Measurements from ENCODE around the gene ZNF638.
"Not testable (repeated sequence)": the region's sequence is repeated elsewhere in the genome, so short reads cannot be mapped to it uniquely, and the experiment has no call there.

Gene ZNF638

DNA sequence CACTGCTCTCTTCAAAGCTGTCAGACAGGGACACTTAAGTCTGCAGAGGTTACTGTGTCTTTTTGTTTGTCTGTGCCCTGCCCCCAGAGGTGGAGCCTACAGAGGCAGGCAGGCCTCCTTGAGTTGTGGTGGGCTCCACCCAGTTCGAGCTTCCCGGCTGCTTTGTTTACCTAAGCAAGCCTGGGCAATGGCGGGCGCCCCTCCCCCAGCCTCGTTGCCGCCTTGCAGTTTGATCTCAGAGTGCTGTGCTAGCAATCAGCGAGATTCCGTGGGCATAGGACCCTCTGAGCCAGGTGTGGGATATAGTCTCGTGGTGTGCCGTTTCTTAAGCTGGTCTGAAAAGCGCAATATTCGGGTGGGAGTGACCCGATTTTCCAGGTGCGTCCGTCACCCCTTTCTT, 85.3 kb downstream of the ZNF638 start:
- DNase-seq: not testable (repeated sequence)

DNA sequence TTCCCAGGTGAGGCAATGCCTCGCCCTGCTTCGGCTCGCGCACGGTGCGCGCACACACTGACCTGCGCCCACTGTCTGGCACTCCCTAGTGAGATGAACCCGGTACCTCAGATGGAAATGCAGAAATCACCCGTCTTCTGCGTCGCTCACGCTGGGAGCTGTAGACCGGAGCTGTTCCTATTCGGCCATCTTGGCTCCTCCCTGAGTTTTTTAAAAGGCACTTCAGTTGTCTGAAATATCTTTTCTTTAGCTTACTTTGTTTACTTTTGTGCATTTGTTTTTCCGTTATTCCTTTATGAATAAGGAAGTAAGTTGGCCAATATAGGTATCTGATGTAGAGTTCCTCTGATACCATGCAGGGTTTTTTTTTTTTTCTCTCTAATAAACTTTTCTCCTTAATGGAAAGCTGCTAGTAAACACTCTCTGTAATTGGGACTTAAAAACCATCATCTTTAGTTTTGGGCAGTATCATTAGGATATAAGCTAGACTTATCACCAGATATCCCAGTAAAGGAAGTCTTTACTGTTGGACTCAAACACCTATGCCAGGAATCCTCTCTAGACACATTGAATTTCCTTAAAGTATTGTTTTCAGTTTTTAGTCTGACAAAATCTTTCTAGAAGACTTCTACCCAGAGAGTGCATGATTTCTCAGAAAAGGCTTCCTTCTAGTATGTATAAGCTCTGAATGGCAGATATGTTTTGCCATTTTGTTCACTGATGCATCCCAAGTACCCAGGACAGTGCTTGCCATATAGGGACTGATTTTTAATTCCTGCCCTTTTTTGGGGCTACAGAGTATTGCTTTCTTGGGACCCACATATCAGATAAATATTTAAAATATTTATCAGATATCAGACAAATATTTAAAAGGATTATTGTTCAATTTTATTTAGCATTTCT, 86.0 kb downstream of the ZNF638 start:
- no peak for DNase-seq

DNA sequence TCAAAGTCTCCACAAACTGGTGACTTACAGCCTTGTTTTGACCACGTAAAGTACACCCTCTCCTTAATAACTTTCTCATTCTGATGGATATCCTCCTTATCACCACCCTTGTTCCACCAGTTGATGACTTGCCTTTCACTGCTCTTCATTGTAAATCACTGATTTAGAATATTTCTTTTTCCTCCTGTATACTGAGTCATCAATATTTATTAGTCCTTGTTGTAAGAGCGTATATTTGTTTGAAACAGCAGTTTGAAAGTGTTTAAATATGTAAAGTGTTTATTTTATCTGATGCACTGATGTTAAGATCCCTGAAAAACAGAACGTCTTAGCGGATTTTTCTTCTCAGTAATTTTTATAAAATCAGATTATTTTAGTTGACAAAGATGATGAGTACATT, 87.6 kb downstream of the ZNF638 start:
- DNase-seq: no peak

DNA sequence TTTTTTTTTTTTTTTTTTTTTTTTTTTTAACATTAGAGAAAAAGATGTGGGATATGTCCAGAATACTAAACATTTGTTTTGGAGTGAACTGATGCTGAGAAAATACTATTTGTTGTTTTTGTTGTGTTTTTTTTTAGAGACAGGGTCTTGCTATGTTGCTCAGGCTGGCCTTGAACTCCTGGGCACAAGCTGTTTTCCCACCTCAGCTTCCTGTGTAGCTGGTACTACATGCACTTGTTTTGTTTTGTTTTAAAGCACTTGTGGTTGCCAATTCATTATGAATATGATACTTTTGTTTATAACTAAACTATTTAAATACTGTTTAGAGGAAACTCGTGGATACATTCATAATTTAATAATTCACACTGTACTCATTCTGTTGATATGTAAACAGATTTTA, 88.4 kb downstream of the ZNF638 start:
- no peak for DNase-seq

DNA sequence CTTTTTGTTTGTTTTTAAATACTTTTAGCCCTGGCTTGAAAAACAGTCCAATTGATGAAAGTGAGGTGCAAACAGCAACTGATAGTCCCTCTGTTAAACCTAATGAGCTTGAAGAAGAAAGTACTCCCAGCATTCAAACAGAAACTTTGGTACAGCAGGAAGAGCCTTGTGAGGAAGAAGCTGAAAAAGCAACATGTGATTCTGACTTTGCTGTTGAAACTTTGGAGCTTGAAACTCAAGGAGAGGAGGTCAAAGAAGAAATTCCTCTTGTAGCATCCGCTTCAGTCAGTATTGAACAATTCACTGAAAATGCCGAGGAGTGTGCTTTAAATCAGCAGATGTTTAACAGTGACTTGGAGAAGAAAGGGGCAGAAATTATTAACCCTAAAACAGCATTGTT, 91.2 kb downstream of the ZNF638 start:
- no peak for DNase-seq

DNA sequence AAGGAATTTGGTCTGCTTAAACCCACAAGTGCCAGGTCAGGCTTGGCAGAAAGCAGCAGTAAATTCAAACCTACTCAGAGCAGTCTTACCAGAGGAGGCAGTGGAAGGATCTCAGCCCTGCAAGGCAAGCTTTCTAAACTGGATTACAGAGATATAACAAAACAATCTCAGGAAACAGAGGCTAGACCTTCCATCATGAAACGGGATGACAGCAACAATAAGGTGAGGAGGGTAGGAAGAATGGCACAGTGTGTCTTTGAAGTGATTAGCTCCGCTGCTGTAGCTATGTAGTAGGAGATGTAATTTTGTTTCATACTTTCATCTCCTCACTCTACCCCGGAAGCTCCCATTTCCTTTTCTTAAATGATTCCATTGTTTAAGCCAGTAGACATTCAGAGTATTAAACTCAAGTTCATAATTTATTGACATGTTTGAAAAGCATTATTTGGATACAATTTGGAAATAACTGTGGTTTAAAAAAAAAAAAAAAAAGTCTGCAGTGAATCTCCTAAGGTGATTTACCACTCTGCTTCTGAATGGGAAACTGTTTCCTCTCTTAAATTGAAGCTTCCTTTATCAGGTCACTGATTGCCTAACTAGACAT, 92.3 kb downstream of the ZNF638 start:
- DNase-seq: no peak

DNA sequence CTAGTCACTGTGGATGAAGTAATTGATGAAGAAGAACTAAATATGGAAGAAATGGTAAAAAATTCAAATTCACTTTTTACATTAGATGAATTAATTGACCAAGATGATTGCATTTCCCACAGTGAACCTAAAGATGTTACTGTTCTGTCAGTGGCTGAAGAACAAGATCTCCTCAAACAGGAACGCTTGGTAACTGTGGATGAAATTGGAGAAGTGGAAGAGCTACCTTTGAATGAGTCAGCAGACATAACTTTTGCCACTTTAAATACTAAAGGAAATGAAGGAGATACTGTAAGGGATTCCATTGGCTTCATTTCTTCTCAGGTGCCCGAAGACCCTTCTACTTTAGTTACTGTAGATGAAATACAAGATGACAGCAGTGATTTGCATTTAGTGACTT, 95.1 kb downstream of the ZNF638 start:
- no peak for DNase-seq

DNA sequence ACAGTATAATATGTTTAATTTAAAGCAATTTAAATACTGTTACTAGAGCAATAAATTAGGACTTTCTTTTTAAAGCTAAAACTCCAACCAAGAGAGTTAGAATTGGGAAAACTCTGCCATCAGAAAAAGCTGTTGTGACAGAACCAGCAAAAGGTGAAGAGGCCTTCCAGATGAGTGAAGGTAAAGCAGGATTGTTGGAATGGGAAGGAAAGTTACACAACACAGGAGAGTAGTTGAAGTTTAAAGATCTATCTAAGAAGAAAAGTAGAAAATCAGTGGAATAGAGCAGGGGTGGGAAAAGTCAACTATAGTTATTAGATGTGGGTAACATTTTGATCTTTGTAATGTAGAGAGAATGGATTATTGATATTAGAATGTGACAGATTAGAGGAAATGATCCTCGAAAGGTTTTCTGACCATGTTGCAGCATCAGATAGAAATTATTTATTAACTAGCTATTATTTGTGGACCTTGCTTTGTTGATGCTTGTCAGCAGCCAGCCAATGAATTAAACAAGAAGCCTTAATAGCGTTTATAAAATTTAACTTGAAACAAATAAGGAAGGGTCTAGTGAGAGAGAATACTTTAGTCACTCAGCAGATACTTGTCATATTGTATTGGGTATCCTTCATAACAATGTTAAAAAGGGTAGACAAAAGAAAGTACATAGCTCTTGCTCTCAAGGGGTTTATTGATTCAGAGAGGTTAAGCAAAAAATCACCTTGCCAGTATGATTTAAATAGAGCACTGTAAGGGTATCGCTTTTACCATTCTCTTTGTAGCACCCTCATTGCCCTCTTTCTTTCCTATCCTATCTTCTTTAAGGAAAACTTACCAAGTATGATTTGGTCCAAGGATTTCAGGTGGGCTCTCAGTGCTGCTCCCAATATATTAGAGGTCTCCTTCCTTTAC, 97.1 kb downstream of the ZNF638 start:
- DNase-seq: no peak

DNA sequence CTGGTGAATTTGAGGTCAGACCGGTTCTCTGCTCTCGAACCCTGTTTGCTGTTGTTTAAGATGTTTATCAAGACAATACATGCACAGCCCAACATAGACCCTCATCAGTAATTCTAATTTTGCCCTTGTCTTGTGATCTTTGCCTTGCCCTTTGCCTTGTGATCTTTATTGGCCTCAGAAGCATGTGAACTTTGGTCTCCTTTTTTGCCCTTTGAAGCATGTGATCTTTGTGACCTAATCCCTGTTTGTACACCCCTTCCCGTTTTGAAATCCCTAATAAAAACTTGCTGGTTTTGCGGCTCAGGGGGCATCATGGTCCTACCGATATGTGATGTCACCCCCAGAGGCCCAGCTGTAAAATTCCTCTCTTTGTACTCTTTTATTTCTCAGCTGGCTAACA, 113.6 kb downstream of the ZNF638 start:
- DNase-seq: not testable (repeated sequence)

DNA sequence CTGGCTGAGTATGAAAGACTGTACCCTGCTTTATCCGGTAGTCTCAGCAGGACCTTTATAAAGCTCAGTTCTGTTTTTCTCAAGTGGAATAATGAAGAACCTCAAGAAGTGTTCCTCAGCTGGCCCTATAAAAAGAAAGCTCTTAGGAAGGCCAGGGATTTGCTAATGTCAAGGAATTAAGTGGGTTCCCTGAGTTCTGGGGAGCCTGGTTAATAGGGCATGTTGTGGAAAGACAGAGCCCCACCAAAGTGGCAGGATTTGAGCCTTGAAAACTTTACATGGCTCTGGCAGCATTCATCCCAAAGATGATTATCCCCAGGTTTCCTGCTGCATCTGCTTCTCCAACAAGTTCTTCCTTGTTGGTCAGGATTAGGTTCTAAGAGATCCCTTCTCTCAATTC, 114.9 kb downstream of the ZNF638 start:
- no peak for DNase-seq

DNA sequence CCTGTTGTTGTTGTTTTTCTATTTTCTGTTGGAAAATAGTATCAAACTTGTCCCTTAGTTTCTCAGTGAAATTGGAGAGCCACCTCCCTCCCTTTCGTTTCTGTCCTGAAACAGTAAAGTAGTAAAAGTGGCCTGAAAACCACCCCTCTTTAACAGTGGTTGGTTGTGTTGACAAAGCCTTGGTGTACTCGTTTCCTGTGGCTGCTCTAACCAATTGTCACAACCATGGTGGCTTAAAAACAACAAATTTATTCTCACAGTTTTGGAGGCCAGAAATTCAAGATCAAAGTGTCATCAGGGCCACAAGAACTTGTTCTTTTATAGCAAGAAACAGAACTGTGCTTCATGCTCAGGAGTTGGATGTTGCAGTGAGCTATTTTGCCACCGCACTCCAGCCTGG, 117.8 kb downstream of the ZNF638 start:
- DNase-seq: no peak

DNA sequence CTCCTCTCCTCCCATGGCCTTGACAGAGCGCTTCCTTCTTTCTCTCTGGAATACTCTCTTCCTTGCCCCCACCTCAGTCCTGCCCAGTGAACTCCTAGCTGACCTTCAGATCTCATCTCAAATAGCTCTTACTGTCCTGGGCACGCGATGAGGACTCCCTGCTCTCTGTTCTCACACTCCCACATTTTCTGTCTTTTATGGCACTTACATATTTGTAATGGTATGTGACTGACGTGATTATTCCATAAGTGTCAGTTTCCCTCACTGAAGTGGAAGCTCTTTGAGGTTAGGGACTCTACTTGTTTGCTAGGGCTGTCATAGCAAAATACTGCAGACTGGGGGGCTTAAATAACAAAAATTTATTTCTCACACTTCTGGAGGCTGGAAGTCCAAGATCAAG, 120.1 kb downstream of the ZNF638 start:
- no peak for DNase-seq

DNA sequence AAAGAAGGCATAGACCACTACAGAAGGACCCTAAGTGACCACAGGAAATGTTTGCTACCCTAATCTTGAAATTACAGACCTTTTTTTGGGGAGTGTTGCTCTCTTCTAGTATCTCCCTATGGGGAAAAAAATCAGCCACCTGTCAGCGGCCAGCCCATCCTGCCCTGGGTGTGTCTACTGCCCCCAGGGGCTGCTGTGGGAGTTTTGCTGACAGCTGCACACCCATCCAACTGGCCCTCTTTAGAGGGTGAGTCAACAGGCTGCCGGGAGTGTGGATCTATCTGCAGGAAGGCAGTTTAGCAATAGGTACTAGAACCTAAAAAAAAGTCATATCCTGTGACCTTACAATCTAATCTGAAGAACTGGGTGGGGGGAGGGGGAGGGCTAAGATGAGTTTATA, 121.0 kb downstream of the ZNF638 start:
- DNase-seq: peak in 1 of 2 donors; percentile 15

DNA sequence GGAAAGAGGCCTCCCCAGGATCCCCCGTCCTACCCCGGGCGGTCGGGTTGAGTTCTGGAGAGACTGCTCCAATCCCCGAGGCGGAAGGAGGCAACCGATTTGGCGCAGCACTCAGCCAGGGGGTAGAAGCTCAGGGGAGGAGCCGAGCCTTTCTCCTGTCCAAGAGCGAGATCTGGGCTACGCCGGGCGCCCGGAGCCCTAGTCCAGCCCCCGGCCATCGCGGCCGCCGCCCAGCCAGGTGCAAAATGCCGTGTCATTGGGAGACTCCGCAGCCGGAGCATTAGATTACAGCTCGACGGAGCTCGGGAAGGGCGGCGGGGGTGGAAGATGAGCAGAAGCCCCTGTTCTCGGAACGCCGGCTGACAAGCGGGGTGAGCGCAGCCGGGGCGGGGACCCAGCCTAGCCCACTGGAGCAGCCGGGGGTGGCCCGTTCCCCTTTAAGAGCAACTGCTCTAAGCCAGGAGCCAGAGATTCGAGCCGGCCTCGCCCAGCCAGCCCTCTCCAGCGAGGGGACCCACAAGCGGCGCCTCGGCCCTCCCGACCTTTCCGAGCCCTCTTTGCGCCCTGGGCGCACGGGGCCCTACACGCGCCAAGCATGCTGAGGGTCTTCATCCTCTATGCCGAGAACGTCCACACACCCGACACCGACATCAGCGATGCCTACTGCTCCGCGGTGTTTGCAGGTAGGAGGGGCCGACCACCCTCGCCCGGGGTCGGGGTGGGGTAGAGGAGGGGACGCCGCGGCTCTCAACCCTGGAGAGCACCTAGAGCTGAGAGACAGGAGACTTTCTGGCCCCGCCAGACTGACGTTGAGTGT, 122.0 kb downstream of the ZNF638 start, which contains the start of gene DYSF:
Gene DYSF, plus strand, starts transcription at position 158 of the 817 bp plus-strand sequence.
- DNase-seq: peak in 1 of 2 donors; percentile 17

DNA sequence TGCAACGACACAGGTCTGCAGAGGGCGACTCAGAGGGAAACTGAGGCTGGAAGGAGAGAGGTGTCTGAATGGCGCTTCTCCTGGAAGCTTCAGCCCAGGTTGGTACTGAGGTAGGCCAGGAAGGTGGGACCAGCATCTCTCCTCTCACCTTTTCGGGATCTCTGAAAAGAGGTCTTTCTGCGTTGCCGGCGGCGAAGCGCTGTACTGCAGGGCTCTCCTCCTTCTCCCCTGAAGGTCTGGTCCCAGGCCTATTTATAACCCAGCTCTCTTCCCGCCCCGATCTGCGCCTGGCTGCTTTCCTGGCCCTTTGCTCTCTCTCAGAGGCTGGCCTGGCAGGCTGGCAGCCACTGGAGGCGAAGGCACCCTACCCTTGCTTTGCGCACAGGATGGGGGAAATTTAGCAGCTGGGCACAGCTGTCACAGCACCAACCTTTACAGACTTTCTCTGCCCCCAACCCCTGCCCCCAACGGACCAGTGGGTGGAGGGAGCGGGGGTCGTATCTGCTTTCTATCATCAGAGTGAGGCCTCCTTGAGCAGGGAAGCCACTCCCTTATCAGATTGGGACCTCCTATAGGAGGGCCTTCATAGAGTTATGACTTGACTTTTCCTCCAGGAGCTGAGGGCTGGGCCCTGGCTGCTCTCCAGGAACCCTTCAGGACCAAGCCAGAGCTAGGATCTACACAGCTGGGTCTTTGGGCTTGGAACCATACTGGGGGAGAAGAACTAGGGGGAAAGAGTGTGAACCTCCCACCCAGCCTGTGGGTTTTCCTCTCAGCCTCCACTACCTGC, 122.8 kb downstream of the ZNF638 start:
- DNase-seq: no peak

DNA sequence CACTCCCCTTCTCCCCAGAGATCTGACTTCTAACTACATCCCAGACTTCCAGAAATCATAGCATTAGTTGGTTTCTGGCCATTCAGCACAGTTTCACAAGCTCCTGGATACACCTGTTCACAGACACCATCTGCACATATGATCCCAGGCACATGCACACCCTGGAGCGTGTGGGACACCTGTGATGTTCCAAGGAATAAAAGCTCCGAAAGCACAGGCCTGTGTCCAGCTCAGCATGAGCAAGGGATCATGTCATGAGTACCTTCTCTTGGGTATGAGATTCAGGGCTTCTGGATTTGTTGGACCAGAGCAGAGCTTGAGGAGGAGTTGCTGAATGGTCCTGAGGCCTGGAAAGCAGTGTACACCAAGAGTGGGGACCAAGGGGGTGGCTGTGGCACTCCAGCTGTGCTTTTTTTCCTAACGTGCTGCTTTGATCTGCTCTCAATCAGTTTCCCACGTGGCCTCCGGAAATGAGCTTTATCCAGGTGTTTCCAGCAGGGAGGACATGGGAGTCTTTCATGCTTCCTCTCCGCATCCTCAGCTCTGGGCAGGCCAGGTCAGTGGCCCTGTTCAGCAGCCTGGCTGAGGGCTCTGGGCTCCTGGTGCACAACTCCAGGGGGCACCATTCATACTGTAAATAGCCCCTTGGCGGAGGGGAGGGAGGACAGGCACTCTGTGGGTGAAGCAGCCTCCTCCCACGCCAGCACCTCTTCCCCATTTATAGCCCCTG, 123.6 kb downstream of the ZNF638 start:
- no peak for DNase-seq

DNA sequence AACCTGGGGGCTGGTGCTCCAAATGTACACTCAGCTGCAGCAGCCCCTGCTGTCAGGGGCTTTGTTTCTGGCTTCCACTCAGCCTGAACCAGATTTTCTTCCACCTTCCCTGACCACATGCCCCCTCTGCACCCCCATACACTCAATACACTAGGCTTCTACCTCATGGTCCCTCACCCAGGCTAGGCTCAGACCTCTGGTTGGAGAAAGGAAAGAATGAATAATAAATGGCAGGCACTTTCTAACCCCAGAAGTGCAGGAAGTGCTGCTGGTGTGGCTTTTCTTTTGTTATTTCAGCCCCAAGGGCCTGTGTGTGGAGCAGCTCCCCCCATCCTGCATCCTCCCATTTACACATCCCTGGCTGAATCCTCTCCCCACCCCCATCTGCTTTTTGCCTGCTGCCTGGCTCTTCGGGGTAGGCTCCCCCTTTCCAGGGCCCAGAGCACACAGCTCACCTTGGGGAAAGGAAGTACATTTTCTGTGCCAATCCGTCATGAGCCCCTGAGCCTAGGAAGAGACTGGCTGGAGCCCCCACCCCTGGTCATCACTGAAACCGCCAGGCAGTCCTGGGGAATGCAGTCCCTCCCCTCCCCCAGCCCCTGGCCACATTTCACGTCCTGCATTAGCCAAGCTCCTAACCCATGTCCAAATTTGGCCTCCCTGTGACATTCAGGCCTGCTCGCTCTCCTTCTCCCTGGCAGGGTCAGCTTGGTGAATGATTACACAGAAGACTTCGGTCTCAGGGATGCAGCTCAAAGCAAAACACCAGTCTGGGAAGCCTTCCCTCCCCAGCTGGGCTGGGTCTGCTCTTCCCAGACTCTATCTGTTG, 124.4 kb downstream of the ZNF638 start:
- no peak for DNase-seq

DNA sequence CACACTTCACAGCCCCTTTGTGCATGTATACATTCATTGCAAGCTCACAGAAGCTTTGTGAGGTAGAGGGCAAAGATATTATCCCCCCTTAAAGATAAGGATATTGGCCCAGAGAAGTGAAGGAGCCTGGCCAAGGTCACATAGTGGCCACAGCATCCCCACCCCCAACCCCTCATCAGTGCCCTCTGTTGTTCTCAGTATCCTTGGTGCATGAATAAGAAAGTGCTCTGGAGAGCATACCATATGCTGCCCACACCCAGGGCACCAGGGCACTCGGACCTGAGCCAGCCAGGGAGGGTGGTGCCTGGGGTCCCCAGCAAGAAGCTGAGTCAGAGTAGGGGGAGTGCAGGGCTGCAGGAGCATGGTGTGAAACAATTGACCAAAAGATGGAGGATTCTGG, 125.0 kb downstream of the ZNF638 start:
- no peak for DNase-seq

DNA sequence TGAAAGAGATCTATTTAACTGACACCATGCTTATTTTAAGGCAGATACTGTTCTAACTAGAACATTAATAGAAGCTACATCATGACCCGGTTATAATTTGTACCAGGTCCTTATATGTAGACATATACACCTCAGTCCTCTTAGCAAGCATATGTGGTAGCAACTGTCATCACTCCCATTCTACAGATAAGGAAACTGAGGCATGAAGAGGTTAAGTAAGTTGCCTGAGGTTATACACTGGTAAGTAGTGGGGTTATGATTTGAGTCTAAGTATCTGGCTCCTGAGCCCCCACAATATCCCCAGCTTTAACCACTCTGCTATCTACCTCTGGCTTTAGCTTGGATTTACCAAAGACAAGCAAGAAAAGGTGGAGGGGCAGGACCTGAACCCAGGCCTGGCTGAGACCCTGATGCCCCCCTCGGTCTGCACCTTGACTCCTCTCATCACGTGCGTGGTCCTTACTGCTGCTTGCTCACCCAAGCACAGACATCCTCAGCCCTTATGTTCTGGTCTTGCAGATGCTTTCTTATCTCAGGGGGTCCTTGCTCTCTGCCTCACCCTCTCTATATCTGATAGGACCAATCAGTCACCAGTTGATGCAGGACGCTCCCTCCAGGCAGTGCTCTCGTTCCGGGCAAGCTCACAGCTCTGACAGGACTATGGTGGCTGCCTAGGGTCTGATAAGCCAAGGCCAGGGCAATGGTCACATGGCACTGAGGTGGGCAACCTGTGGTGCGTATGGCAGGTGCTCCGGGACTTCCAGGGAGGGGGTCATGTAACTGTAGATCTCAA, 125.7 kb downstream of the ZNF638 start:
- no peak for DNase-seq

Measured in stimulated activated CD4-positive, alpha-beta T cell treated with anti-CD3 and anti-CD28 coated beads, Interleukin-2, amount 100 ng/mL, for 24 hours (primary cell).